HL-60 (cell line): Measurements from ENCODE around the gene C8G.

Experiments
- DNase-seq, 2 experiments: peaks; one replicate each; pipeline ENCODE4 v3.0.0-alpha.2; 2010 to 2020; ENCODE audit warnings: low read depth in 1 of 2, low spot score in 1 of 2
- H3K27ac ChIP-seq: fragments of 250-450 bp; sonication (Bioruptor Pico); replicated peaks from 2 replicates; pipeline ENCODE4 v1.5.1; 2020; ENCODE audit warnings: mild to moderate bottlenecking, moderate library complexity
- H3K27me3 ChIP-seq: fragments of 250-450 bp; sonication (Bioruptor Pico); 2 replicates; pipeline ENCODE4 v1.5.1; 2021; ENCODE audit warnings: mild to moderate bottlenecking, moderate library complexity; ENCODE audit not compliant: insufficient read depth, poor library complexity, severe bottlenecking
- H3K4me3 ChIP-seq: replicated peaks from 2 replicates; pipeline ENCODE4 v1.5.1; 2011; ENCODE audit warnings: mild to moderate bottlenecking, control low read depth, low read length; ENCODE audit not compliant: insufficient read depth
- GABPA ChIP-seq: IDR thresholded peaks from 2 replicates; pipeline ENCODE4 v1.6.1; 2012; ENCODE audit warnings: low read depth
- POLR2AphosphoS5 ChIP-seq: IDR thresholded peaks from 2 replicates; pipeline ENCODE4 v1.6.1; 2012; ENCODE audit warnings: low read depth
- SPI1 ChIP-seq: IDR thresholded peaks from 2 replicates; pipeline ENCODE4 v1.6.1; 2012; ENCODE audit warnings: low read depth, mild to moderate bottlenecking, borderline replicate concordance
- TF ChIP-seq, protein P1 (sequence below): IDR thresholded peaks from 2 replicates; pipeline ENCODE4 v1.6.1; 2012; ENCODE audit warnings: low read depth; ENCODE audit not compliant: insufficient replicate concordance
- TF ChIP-seq, protein P2 (sequence below): IDR thresholded peaks from one replicate; pipeline ENCODE4 v1.5.1; 2011; ENCODE audit warnings: low read length, control low read depth, inconsistent platforms; ENCODE audit not compliant: insufficient read depth

The C8G gene

DNA sequence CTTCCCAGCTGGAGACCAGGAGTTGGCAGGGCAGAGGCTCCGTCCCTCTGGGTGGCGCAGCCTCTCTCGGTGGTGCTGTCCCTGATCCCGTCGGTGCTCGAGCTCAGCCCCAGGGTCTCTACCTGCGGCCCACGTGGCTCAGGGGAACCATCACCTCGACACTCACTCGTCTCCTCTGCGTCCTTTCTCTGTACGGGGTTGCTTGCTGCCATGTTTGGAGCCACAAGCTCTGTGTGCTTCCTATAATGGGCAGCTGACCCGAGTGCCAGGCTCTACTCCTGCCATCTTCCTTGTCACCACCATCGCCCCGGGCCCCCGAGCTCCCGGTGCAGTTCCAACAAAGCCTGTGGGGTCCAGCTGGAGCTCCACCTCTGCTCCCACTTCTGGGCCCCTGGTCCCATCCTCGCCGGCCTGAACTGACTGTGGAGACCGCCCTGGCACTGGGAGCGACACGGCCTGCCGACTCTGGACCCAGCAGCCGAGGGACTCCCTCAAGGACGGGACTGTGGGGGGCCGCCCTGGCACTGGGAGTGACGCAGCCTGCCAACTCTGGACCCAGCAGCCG, 5.5 kb upstream of the C8G start:
- DNase-seq, result no peak

DNA sequence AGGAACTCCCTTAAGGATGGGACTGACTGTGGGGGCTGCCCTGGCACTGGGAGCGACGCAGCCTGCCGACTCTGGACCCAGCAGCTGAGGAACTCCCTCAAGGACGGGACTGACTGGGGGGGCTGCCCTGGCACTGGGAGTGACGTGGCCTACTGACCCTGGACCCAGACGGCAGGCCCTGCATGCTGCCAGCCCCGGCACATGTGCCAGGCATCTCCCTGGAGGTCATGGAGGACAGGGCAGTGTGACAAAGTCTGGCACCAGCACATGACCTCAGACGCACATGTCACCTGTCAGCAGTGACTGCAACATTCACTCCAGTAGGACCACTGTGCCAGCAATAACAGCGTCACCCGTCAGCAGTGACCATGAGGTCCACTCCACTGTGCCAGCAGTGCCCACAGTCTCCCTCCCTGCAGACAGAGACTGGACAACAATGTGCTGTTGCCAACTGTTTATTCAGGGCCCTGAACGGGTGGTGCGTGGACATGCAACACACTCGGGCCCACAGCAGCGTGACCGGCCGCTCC, 5.0 kb upstream of the C8G start:
- DNase-seq, result no peak
- TF ChIP-seq GABPA (no peak), POLR2AphosphoS5 (no peak; the same call in 1 of the 2 replicates), SPI1 (no peak)
- TF ChIP-seq, protein P1, sequence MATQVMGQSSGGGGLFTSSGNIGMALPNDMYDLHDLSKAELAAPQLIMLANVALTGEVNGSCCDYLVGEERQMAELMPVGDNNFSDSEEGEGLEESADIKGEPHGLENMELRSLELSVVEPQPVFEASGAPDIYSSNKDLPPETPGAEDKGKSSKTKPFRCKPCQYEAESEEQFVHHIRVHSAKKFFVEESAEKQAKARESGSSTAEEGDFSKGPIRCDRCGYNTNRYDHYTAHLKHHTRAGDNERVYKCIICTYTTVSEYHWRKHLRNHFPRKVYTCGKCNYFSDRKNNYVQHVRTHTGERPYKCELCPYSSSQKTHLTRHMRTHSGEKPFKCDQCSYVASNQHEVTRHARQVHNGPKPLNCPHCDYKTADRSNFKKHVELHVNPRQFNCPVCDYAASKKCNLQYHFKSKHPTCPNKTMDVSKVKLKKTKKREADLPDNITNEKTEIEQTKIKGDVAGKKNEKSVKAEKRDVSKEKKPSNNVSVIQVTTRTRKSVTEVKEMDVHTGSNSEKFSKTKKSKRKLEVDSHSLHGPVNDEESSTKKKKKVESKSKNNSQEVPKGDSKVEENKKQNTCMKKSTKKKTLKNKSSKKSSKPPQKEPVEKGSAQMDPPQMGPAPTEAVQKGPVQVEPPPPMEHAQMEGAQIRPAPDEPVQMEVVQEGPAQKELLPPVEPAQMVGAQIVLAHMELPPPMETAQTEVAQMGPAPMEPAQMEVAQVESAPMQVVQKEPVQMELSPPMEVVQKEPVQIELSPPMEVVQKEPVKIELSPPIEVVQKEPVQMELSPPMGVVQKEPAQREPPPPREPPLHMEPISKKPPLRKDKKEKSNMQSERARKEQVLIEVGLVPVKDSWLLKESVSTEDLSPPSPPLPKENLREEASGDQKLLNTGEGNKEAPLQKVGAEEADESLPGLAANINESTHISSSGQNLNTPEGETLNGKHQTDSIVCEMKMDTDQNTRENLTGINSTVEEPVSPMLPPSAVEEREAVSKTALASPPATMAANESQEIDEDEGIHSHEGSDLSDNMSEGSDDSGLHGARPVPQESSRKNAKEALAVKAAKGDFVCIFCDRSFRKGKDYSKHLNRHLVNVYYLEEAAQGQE, result no peak
- TF ChIP-seq, protein P2, sequence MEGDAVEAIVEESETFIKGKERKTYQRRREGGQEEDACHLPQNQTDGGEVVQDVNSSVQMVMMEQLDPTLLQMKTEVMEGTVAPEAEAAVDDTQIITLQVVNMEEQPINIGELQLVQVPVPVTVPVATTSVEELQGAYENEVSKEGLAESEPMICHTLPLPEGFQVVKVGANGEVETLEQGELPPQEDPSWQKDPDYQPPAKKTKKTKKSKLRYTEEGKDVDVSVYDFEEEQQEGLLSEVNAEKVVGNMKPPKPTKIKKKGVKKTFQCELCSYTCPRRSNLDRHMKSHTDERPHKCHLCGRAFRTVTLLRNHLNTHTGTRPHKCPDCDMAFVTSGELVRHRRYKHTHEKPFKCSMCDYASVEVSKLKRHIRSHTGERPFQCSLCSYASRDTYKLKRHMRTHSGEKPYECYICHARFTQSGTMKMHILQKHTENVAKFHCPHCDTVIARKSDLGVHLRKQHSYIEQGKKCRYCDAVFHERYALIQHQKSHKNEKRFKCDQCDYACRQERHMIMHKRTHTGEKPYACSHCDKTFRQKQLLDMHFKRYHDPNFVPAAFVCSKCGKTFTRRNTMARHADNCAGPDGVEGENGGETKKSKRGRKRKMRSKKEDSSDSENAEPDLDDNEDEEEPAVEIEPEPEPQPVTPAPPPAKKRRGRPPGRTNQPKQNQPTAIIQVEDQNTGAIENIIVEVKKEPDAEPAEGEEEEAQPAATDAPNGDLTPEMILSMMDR, result no peak
- H3K27ac ChIP-seq, result no peak overlapping the region

More for the DNA sequence above, 5.5 kb upstream of the C8G start:
- H3K27me3 ChIP-seq, result no peaks in the 10 kb centered on the region
- no peak overlapping the region for H3K4me3 ChIP-seq
- TF ChIP-seq, protein P2, result no peak
- no peak for TF ChIP-seq SPI1
- no peak; the same call in 1 of the 2 replicates for TF ChIP-seq POLR2AphosphoS5
- no peak for TF ChIP-seq GABPA
- TF ChIP-seq, protein P1, result no peak
- no peak overlapping the region for H3K27ac ChIP-seq

GRCh38 chr9:136940526-136941230, 4.4 kb upstream of the C8G start:
- no peak overlapping the region for H3K4me3 ChIP-seq
- peak; percentile 17; the same call in 1 of the 2 replicates for TF ChIP-seq POLR2AphosphoS5
- TF ChIP-seq, protein P1, result no peak
- no peak for DNase-seq
- H3K27me3 ChIP-seq, result no peaks in the 10 kb centered on the region
- H3K27ac ChIP-seq, result no peak overlapping the region

More for the DNA sequence above, 5.0 kb upstream of the C8G start:
- Histone ChIP-seq H3K27me3 (no peaks in the 10 kb centered on the region), H3K4me3 (no peak overlapping the region)
